ENCODE measurements around the gene PRAMEF6.
"Not testable (repeated sequence)": the region's sequence is repeated elsewhere in the genome, so short reads cannot be mapped to it uniquely, and the experiment has no call there.

DNA sequence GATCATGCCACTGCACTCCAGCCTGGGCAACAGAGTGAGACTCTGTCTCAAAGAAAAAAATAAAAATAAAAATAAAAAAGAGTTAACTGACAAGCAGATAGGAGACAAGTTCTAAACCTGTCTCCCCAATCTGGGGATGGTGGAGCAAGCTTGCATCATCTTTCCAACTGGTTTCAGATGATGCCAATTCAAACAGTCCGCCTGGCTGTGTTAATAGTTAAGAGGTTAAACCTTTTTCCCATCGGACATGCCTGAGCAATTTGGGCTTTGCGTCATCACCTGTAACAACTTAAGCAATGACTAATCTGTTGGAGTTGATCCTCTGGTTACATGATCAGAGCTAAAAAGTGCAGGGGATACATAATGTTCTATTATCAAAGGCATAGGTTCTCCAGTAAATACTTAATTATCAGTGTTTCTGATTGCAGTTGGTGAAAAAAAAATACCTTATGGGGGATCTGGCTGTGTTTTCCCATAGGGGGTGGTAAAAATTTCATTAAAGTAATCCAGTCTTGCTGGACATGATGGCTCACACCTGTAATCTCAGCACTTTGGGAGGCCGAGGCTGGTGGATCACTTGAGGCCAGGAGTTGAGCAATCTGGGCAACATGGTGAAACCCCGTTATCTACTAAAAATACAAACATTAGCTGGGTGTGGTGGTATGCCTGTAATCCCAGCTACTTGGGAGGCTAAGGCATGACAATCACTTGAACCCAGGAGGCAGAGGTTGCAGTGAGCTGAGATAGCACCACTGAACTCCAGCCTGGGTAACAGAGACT is 43.4 kb downstream of the PRAMEF6 start:
- TF ChIP-seq, protein P1, sequence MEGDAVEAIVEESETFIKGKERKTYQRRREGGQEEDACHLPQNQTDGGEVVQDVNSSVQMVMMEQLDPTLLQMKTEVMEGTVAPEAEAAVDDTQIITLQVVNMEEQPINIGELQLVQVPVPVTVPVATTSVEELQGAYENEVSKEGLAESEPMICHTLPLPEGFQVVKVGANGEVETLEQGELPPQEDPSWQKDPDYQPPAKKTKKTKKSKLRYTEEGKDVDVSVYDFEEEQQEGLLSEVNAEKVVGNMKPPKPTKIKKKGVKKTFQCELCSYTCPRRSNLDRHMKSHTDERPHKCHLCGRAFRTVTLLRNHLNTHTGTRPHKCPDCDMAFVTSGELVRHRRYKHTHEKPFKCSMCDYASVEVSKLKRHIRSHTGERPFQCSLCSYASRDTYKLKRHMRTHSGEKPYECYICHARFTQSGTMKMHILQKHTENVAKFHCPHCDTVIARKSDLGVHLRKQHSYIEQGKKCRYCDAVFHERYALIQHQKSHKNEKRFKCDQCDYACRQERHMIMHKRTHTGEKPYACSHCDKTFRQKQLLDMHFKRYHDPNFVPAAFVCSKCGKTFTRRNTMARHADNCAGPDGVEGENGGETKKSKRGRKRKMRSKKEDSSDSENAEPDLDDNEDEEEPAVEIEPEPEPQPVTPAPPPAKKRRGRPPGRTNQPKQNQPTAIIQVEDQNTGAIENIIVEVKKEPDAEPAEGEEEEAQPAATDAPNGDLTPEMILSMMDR (IDR thresholded peaks at IDR 0.05), result not testable (repeated sequence)
- not testable (repeated sequence) for TF ChIP-seq POLR2A (IDR thresholded peaks at IDR 0.05)

All from transverse colon (tissue), 3 donors.